Measurements from ENCODE around the gene RPEL1. TPM values are rescaled to one million over a fixed set of nuclear protein-coding genes. Genes with fewer than 3 reads are reported as not detected.

Gene RPEL1
- total RNA-seq, 1 donor from 2014 or later: not detected

GRCh38 chr10:103284170-103284569 lies 38.5 kb downstream of the RPEL1 start:
- Mint-ChIP-seq H3K4me1 (ENCODE audit: low read depth) (peaks cover 3% of the 10 kb centered on the region), H3K4me3 (ENCODE audit: low read depth) (no peak overlapping the region), H3K27me3 (peaks cover 27% of the 10 kb centered on the region), H3K36me3 (ENCODE audit: insufficient read depth) (no peaks in the 10 kb centered on the region), H3K27ac (no peak overlapping the region), H3K9me3 (ENCODE audit: low read depth) (no peaks in the 10 kb centered on the region)
- TF ChIP-seq, protein P1, sequence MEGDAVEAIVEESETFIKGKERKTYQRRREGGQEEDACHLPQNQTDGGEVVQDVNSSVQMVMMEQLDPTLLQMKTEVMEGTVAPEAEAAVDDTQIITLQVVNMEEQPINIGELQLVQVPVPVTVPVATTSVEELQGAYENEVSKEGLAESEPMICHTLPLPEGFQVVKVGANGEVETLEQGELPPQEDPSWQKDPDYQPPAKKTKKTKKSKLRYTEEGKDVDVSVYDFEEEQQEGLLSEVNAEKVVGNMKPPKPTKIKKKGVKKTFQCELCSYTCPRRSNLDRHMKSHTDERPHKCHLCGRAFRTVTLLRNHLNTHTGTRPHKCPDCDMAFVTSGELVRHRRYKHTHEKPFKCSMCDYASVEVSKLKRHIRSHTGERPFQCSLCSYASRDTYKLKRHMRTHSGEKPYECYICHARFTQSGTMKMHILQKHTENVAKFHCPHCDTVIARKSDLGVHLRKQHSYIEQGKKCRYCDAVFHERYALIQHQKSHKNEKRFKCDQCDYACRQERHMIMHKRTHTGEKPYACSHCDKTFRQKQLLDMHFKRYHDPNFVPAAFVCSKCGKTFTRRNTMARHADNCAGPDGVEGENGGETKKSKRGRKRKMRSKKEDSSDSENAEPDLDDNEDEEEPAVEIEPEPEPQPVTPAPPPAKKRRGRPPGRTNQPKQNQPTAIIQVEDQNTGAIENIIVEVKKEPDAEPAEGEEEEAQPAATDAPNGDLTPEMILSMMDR (IDR thresholded peaks at IDR 0.05; ENCODE audit: unreplicated experiment): no peak
- DNase-seq (ENCODE audit: low spot score, unreplicated experiment): no peak

GRCh38 chr10:103287992-103288391 lies 42.3 kb downstream of the RPEL1 start:
- no peak for DNase-seq (ENCODE audit: low spot score, unreplicated experiment)
- no peaks in the 10 kb centered on the region for H3K36me3 Mint-ChIP-seq (ENCODE audit: insufficient read depth)
- no peak overlapping the region for H3K4me3 Mint-ChIP-seq (ENCODE audit: low read depth)
- no peak overlapping the region for H3K27ac Mint-ChIP-seq
- H3K9me3 Mint-ChIP-seq (ENCODE audit: low read depth): no peaks in the 10 kb centered on the region
- TF ChIP-seq, protein P1 (IDR thresholded peaks at IDR 0.05; ENCODE audit: unreplicated experiment): no peak
- H3K27me3 Mint-ChIP-seq: peaks cover 6% of the 10 kb centered on the region
- no peaks in the 10 kb centered on the region for H3K4me1 Mint-ChIP-seq (ENCODE audit: low read depth)

DNA sequence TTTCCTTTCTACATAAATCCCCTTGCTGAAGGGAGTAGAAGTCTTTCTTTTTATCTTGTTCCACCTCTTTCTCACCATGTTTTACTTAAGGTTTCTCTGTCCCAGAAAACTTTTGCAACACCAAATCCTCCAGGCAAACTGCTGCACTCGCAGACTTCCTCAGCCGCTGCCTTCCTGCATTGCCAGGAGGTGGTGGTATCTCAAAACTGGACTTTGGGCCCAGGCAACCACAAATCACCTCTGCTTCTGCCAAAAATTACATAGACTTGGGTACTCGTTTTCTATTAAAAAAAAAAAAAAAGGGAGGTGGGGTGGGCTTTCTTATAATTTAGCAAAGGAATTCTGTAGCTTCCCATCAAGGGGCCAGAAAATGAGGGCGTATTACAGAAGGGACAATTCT lies 45.9 kb downstream of the RPEL1 start:
- Mint-ChIP-seq H3K27ac (no peak overlapping the region), H3K4me1 (ENCODE audit: low read depth) (no peaks in the 10 kb centered on the region), H3K9me3 (ENCODE audit: low read depth) (no peaks in the 10 kb centered on the region), H3K36me3 (ENCODE audit: insufficient read depth) (no peaks in the 10 kb centered on the region), H3K27me3 (peaks cover 7% of the 10 kb centered on the region), H3K4me3 (ENCODE audit: low read depth) (no peak overlapping the region)
- no peak for DNase-seq (ENCODE audit: low spot score, unreplicated experiment)
- TF ChIP-seq, protein P1 (IDR thresholded peaks at IDR 0.05; ENCODE audit: unreplicated experiment): no peak

GRCh38 chr10:103295374-103296015 lies 49.8 kb downstream of the RPEL1 start:
- Mint-ChIP-seq H3K27me3 (peaks cover 3% of the 10 kb centered on the region), H3K9me3 (ENCODE audit: low read depth) (no peaks in the 10 kb centered on the region), H3K27ac (no peak overlapping the region), H3K36me3 (ENCODE audit: insufficient read depth) (no peaks in the 10 kb centered on the region), H3K4me1 (ENCODE audit: low read depth) (no peaks in the 10 kb centered on the region), H3K4me3 (ENCODE audit: low read depth) (no peak overlapping the region)
- TF ChIP-seq, protein P1 (IDR thresholded peaks at IDR 0.05; ENCODE audit: unreplicated experiment): no peak
- no peak for DNase-seq (ENCODE audit: low spot score, unreplicated experiment)

Other genes starting within 250 kb of the RPEL1 start
- 131 and 135 TPM in 2 replicates for gene NT5C2, start 52.6 kb upstream of the RPEL1 start, total RNA-seq
- 6.2 TPM in 2 replicates for gene INA, start 31.3 kb downstream of the RPEL1 start, total RNA-seq
- 13.4 and 14.0 TPM in 2 replicates for gene PCGF6, start 105.3 kb downstream of the RPEL1 start, total RNA-seq
- gene TAF5, start 122.1 kb downstream of the RPEL1 start, total RNA-seq: 7.7 and 8.9 TPM in 2 replicates
- 251 and 264 TPM in 2 replicates for gene ATP5MK, start 150.6 kb downstream of the RPEL1 start, total RNA-seq
- gene PDCD11, start 150.7 kb downstream of the RPEL1 start, total RNA-seq: 56.1 and 58.1 TPM in 2 replicates
- 0.58 and 0.69 TPM in 2 replicates for gene CALHM2, start 206.5 kb downstream of the RPEL1 start, total RNA-seq
- not detected in 2 replicates for gene CALHM1, start 213.0 kb downstream of the RPEL1 start, total RNA-seq
- gene CALHM3, start 233.4 kb downstream of the RPEL1 start, total RNA-seq: 0.41 and 1.3 TPM in 2 replicates
- gene NEURL1, start 247.8 kb downstream of the RPEL1 start, total RNA-seq: 17.6 and 21.5 TPM in 2 replicates

Measured in progenitor cell of endocrine pancreas (in vitro differentiated cells).